Activated T-helper 1 cell treated with anti-CD3 and anti-CD28 coated beads, Interleukin-12 subunit alpha, Interleukin-12 subunit beta, Interleukin-2, Interleukin-4 antibody, amounts not matched to agents 30 ng/mL and 10 ng/mL and 1 ng/mL, durations not matched to agents 14 hours and 24 hours and 36 hours (primary cell): ENCODE measurements around the gene QDPR. TPM values are rescaled to one million over a fixed set of nuclear protein-coding genes. Genes with fewer than 3 reads are reported as not detected.

Experiments used
- DNase-seq: peaks from one replicate; pipeline ENCODE4 v3.0.0; 2021; ENCODE audit warnings: low spot score
- H3K27ac Mint-ChIP-seq: one replicate; pipeline ENCODE4 v1.8.0; 2021; ENCODE audit warnings: mild to moderate bottlenecking, mixed read lengths
- H3K27me3 Mint-ChIP-seq: one replicate; pipeline ENCODE4 v1.8.0; 2022; ENCODE audit warnings: mild to moderate bottlenecking, moderate library complexity, mixed read lengths; ENCODE audit not compliant: insufficient read depth
- H3K36me3 Mint-ChIP-seq: one replicate; pipeline ENCODE4 v1.8.0; 2021; ENCODE audit warnings: low read depth, mixed read lengths
- H3K4me1 Mint-ChIP-seq: one replicate; pipeline ENCODE4 v1.8.0; 2021; ENCODE audit warnings: low read depth, mixed read lengths
- H3K4me3 Mint-ChIP-seq: one replicate; pipeline ENCODE4 v1.8.0; 2021; ENCODE audit warnings: mild to moderate bottlenecking, moderate library complexity, mixed read lengths
- H3K9me3 Mint-ChIP-seq: one replicate; pipeline ENCODE4 v1.8.0; 2021; ENCODE audit warnings: mixed read lengths
- intact Hi-C: fragments of 100-400 bp; cut with micrococcal nuclease; formaldehyde crosslinking; loops from one replicate; pipeline ENCODE4 v1.15.1; 2024
- total RNA-seq: library from RNA; stranded (reverse); gene quantifications from 2 replicates; pipeline ENCODE4 v1.2.3, GENCODE V29; 2022

The QDPR gene
- total RNA-seq, 1 donor from 2014 or later: 28.7 TPM

- Mint-ChIP-seq H3K4me3 (no peak overlapping the region), H3K36me3 (no peaks in the 10 kb centered on the region), H3K4me1 (peaks cover 4% of the 10 kb centered on the region), H3K27me3 (peaks cover 26% of the 10 kb centered on the region), H3K9me3 (no peaks in the 10 kb centered on the region), H3K27ac (no peak overlapping the region)
- intact Hi-C loops: loop anchor here (10.0 kb wide), 1 partner anchor 1293 kb away; the partner anchor contains the start of gene TAPT1
- no peak for DNase-seq
Measured at GRCh38 chr4:17517664-17518063, 5.8 kb upstream of the QDPR start.

- Mint-ChIP-seq H3K27ac (no peak overlapping the region), H3K4me1 (peaks cover 9% of the 10 kb centered on the region), H3K36me3 (no peaks in the 10 kb centered on the region), H3K4me3 (no peak overlapping the region), H3K9me3 (no peaks in the 10 kb centered on the region), H3K27me3 (peaks cover 24% of the 10 kb centered on the region)
- intact Hi-C loops: loop anchor here (10.0 kb wide), 1 partner anchor 1292 kb away; the partner anchor contains the start of gene TAPT1
- DNase-seq: no peak
Measured at GRCh38 chr4:17516980-17517379, 5.1 kb upstream of the QDPR start.

GRCh38 chr4:17515445-17516407 is 3.8 kb upstream of the QDPR start:
- Mint-ChIP-seq H3K36me3 (peaks cover 1% of the 10 kb centered on the region), H3K4me1 (peaks cover 11% of the 10 kb centered on the region), H3K4me3 (no peak overlapping the region), H3K9me3 (no peaks in the 10 kb centered on the region), H3K27ac (no peak overlapping the region), H3K27me3 (peaks cover 23% of the 10 kb centered on the region)
- DNase-seq: no peak
- intact Hi-C loops: loop anchor here (10.0 kb wide), 1 partner anchor 1291 kb away; the partner anchor contains the start of gene TAPT1

GRCh38 chr4:17514865-17515264 is 3.0 kb upstream of the QDPR start, which contains the start of gene CLRN2:
Gene CLRN2, plus strand, starts transcription at chr4:17515165. Its CDS starts 102 bp downstream, at chr4:17515267.
- Mint-ChIP-seq H3K9me3 (no peaks in the 10 kb centered on the region), H3K27ac (no peak within 1 kb of the TSS), H3K4me1 (peaks cover 15% of the 10 kb centered on the region), H3K4me3 (no peak within 1 kb of the TSS), H3K36me3 (peaks cover 1% of the 10 kb centered on the region), H3K27me3 (peaks cover 23% of the 10 kb centered on the region)
- intact Hi-C loops: loop anchor here (5.0 to 10.0 kb wide), 2 partner anchors 178 to 1290 kb away; partner anchors contain the start of gene TAPT1
- DNase-seq: no peak

GRCh38 chr4:17512973-17513665 is 1.2 kb upstream of the QDPR start:
- intact Hi-C loops: loop anchor here (1.0 to 10.0 kb wide), 6 partner anchors 36 to 1288 kb away; partner anchors contain the start of genes DCAF16, LAP3, NCAPG and TAPT1
- no peak for DNase-seq
- H3K27ac Mint-ChIP-seq: peak overlapping the region; percentile 24
- H3K27me3 Mint-ChIP-seq: peaks cover 19% of the 10 kb centered on the region
- peak overlapping the region; percentile 80 for H3K4me3 Mint-ChIP-seq
- H3K9me3 Mint-ChIP-seq: no peaks in the 10 kb centered on the region
- peaks cover 6% of the 10 kb centered on the region for H3K36me3 Mint-ChIP-seq
- peaks cover 15% of the 10 kb centered on the region for H3K4me1 Mint-ChIP-seq

- peak overlapping the region; percentile 98 for H3K4me3 Mint-ChIP-seq
- H3K27me3 Mint-ChIP-seq: peaks cover 13% of the 10 kb centered on the region
- H3K4me1 Mint-ChIP-seq: peaks cover 18% of the 10 kb centered on the region
- peak; percentile 29 for DNase-seq
- H3K9me3 Mint-ChIP-seq: no peaks in the 10 kb centered on the region
- intact Hi-C loops: loop anchor here (1.0 to 10.0 kb wide), 3 partner anchors 174 to 1287 kb away; partner anchors contain the start of genes LCORL and TAPT1
- H3K36me3 Mint-ChIP-seq: peaks cover 11% of the 10 kb centered on the region
- H3K27ac Mint-ChIP-seq: peak overlapping the region; percentile 92
Measured at GRCh38 chr4:17511509-17511949, 361 bp downstream of the QDPR start.

- intact Hi-C loops: loop anchor here (1.0 to 10.0 kb wide), 3 partner anchors 174 to 1286 kb away; partner anchors contain the start of genes LCORL and TAPT1
- DNase-seq: no peak
- Mint-ChIP-seq H3K4me3 (peak overlapping the region; percentile 98), H3K27ac (no peak overlapping the region), H3K4me1 (peaks cover 19% of the 10 kb centered on the region), H3K36me3 (peaks cover 12% of the 10 kb centered on the region), H3K27me3 (peaks cover 12% of the 10 kb centered on the region), H3K9me3 (no peaks in the 10 kb centered on the region)
Measured at GRCh38 chr4:17511051-17511450, 839 bp downstream of the QDPR start.

- Mint-ChIP-seq H3K4me1 (peaks cover 19% of the 10 kb centered on the region), H3K4me3 (peak overlapping the region; percentile 98), H3K27ac (peak overlapping the region; percentile 46), H3K9me3 (no peaks in the 10 kb centered on the region), H3K27me3 (peaks cover 10% of the 10 kb centered on the region), H3K36me3 (peaks cover 12% of the 10 kb centered on the region)
- intact Hi-C loops: loop anchor here (5.0 to 10.0 kb wide), 2 partner anchors 173 to 1286 kb away; partner anchors contain the start of gene TAPT1
- DNase-seq: no peak
Measured at GRCh38 chr4:17510582-17510981, 1.3 kb downstream of the QDPR start.

- Mint-ChIP-seq H3K27me3 (no peaks in the 10 kb centered on the region), H3K27ac (no peak overlapping the region), H3K36me3 (peaks cover 31% of the 10 kb centered on the region), H3K9me3 (no peaks in the 10 kb centered on the region), H3K4me1 (peaks cover 26% of the 10 kb centered on the region), H3K4me3 (no peak overlapping the region)
- intact Hi-C loops: no loop called here
- no peak for DNase-seq
Measured at GRCh38 chr4:17504081-17504480, 7.8 kb downstream of the QDPR start.

- peaks cover 26% of the 10 kb centered on the region for H3K4me1 Mint-ChIP-seq
- no peak for DNase-seq
- peaks cover 33% of the 10 kb centered on the region for H3K36me3 Mint-ChIP-seq
Measured at GRCh38 chr4:17502756-17503155, 9.1 kb downstream of the QDPR start.

GRCh38 chr4:17500574-17500973 is 11.3 kb downstream of the QDPR start:
- H3K4me1 Mint-ChIP-seq: peaks cover 22% of the 10 kb centered on the region
- no peaks in the 10 kb centered on the region for H3K27me3 Mint-ChIP-seq

More at GRCh38 chr4:17502756-17503155, 9.1 kb downstream of the QDPR start:
- no peak overlapping the region for H3K27ac Mint-ChIP-seq
- no peaks in the 10 kb centered on the region for H3K9me3 Mint-ChIP-seq
- H3K27me3 Mint-ChIP-seq: no peaks in the 10 kb centered on the region
- no peak overlapping the region for H3K4me3 Mint-ChIP-seq
- intact Hi-C loops: no loop called here

GRCh38 chr4:17497890-17498523 is 13.9 kb downstream of the QDPR start:
- no peak overlapping the region for H3K27ac Mint-ChIP-seq
- peaks cover 18% of the 10 kb centered on the region for H3K4me1 Mint-ChIP-seq
- H3K27me3 Mint-ChIP-seq: no peaks in the 10 kb centered on the region

More at GRCh38 chr4:17500574-17500973, 11.3 kb downstream of the QDPR start:
- Mint-ChIP-seq H3K9me3 (no peaks in the 10 kb centered on the region), H3K4me3 (no peak overlapping the region), H3K36me3 (peaks cover 27% of the 10 kb centered on the region), H3K27ac (no peak overlapping the region)
- no peak for DNase-seq
- intact Hi-C loops: no loop called here

More at GRCh38 chr4:17497890-17498523, 13.9 kb downstream of the QDPR start:
- Mint-ChIP-seq H3K4me3 (no peak overlapping the region), H3K36me3 (peaks cover 19% of the 10 kb centered on the region), H3K9me3 (no peaks in the 10 kb centered on the region)
- intact Hi-C loops: no loop called here
- DNase-seq: no peak
